Retinal pigment epithelial cell (primary cell): Measurements from ENCODE around the gene EXOC3L2.

ENCODE experiments used
- DNase-seq: peaks from one replicate; pipeline ENCODE4 v3.0.0-alpha.2; 2010; ENCODE audit warnings: low read depth
- H3K4me3 ChIP-seq: 2 replicates; pipeline ENCODE4 v1.5.1; 2011; ENCODE audit warnings: mild to moderate bottlenecking, low read length, control low read depth, moderate library complexity
- CTCF ChIP-seq: conservative IDR thresholded peaks from 2 replicates; pipeline ENCODE4 v1.5.1; 2011; ENCODE audit warnings: low read depth, low read length, control low read depth, inconsistent platforms

Gene EXOC3L2

GRCh38 chr19:45255611-45256157 lies 10.5 kb upstream of the EXOC3L2 start:
- H3K4me3 ChIP-seq = no peak overlapping the region
- DNase-seq = no peak
- no peak for TF ChIP-seq CTCF

- H3K4me3 ChIP-seq = no peak overlapping the region
- TF ChIP-seq CTCF = peak; percentile 39
- no peak for DNase-seq
Observed at GRCh38 chr19:45254044-45254531, 8.9 kb upstream of the EXOC3L2 start.

- DNase-seq = no peak
- H3K4me3 ChIP-seq = no peak overlapping the region
- no peak for TF ChIP-seq CTCF
Observed at GRCh38 chr19:45253396-45254027, 8.3 kb upstream of the EXOC3L2 start.

GRCh38 chr19:45251452-45252354 lies 6.5 kb upstream of the EXOC3L2 start:
- DNase-seq = no peak

GRCh38 chr19:45250832-45251451 lies 5.7 kb upstream of the EXOC3L2 start, which contains the start of gene MARK4:
TSS of gene MARK4 (plus strand) at chr19:45251271. CDS start at chr19:45251589, 318 bp downstream.
- TF ChIP-seq CTCF = no peak
- DNase-seq = no peak
- H3K4me3 ChIP-seq = peak within 1 kb of the TSS; percentile 81

More at GRCh38 chr19:45251452-45252354, 6.5 kb upstream of the EXOC3L2 start:
- TF ChIP-seq CTCF = no peak
- peak overlapping the region; percentile 81 for H3K4me3 ChIP-seq

- no peak for TF ChIP-seq CTCF
Observed at GRCh38 chr19:45250216-45250831, 5.1 kb upstream of the EXOC3L2 start.

More at GRCh38 chr19:45250216-45250831, 5.1 kb upstream of the EXOC3L2 start:
- DNase-seq = no peak
- H3K4me3 ChIP-seq = peak overlapping the region; percentile 64
